Activated effector memory CD4-positive, alpha-beta T cell treated with anti-CD3 and anti-CD28 coated beads, Interleukin-2, amount 50 U/mL, for 16 hours (primary cell): ENCODE data around the gene BAZ1A.

Experiments
- DNase-seq: peaks from one replicate; pipeline ENCODE4 v3.0.0-alpha.2; 2020

The BAZ1A gene, protein sequence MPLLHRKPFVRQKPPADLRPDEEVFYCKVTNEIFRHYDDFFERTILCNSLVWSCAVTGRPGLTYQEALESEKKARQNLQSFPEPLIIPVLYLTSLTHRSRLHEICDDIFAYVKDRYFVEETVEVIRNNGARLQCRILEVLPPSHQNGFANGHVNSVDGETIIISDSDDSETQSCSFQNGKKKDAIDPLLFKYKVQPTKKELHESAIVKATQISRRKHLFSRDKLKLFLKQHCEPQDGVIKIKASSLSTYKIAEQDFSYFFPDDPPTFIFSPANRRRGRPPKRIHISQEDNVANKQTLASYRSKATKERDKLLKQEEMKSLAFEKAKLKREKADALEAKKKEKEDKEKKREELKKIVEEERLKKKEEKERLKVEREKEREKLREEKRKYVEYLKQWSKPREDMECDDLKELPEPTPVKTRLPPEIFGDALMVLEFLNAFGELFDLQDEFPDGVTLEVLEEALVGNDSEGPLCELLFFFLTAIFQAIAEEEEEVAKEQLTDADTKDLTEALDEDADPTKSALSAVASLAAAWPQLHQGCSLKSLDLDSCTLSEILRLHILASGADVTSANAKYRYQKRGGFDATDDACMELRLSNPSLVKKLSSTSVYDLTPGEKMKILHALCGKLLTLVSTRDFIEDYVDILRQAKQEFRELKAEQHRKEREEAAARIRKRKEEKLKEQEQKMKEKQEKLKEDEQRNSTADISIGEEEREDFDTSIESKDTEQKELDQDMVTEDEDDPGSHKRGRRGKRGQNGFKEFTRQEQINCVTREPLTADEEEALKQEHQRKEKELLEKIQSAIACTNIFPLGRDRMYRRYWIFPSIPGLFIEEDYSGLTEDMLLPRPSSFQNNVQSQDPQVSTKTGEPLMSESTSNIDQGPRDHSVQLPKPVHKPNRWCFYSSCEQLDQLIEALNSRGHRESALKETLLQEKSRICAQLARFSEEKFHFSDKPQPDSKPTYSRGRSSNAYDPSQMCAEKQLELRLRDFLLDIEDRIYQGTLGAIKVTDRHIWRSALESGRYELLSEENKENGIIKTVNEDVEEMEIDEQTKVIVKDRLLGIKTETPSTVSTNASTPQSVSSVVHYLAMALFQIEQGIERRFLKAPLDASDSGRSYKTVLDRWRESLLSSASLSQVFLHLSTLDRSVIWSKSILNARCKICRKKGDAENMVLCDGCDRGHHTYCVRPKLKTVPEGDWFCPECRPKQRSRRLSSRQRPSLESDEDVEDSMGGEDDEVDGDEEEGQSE (N-terminal part only)

DNA sequence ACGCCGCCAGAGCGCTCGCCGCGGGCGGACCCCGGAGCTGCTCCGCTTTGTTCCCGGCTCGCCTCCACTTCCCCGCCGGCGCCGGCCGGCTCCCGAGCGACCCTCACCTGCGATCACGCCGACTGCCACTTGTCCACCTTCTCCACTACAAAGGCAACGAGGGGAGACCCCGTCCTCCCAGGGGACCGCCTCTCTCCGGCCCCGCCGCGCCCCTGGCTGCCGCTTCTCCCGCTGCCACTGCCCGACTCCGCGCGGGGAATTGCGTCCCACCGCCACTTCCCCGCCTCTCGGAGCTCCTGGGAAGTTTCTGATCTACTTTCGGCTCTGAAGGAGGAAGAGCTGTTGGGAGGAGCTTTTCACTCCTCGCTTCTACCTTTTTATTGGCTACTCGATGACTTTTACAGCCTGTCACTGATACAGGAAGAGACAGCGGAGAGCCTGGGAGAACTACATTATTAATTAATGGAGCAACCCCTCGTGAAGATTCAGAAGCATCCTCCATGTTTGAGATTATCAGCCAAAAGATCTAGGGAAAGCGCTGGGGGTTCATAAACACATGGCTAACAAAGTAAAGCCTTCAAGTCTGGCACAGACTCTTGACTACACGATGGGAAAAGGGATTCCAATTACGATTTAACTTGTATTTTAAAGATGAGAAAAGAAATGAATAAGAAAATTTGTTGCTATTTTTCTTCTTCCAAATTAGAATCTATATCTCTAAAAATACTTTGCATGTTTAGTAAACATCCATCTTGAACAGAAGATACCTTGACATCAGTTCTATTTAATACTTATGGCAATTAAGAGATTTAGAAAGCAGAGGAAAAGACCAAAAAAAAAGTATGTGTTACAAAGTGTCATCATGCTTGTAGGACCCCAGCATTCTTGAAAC is at the start of gene BAZ1A:
Gene BAZ1A, minus strand, starts transcription at position 330 of the 892 bp plus-strand sequence. CDS start 756 bp downstream, outside the sequence.
- peak; percentile 80 for DNase-seq

DNA sequence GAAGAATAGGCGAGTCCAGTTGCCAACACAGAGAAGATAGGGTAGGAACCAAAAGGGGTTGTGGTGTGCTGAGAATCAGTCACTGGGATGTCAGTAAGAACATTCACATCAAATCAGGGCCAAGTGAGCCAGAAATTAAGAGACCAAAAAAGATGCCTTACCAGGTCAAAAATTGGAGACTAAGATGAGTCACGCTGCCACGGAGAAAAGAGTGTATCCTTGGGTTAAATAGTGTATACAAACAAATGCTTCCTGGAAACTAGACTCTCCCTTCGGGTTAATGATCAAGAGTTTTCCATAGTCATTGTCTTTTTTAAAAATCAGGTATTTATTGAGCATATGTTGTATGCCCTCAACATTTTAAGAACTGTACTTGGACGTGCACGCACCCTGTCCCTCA is 45.2 kb upstream of the BAZ1A start:
- DNase-seq = no peak

DNA sequence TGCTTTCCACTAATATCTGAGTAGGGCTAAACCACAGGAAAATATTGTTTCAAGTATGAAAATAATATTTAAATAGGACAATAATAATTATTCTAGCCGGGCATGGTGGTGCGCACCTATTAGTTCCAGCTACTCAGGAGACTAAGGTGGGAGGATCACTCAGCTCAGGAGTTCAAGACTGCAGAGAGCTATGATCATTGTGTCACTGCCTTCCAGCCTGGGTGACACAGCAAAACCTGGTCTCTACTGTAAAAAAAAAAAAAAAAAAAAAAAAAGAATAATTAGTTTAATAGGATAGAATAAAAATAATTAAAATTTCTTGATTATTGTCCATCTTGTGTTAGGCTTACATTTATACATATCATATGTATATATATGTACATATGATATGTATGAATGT is 38.5 kb upstream of the BAZ1A start:
- no peak for DNase-seq

DNA sequence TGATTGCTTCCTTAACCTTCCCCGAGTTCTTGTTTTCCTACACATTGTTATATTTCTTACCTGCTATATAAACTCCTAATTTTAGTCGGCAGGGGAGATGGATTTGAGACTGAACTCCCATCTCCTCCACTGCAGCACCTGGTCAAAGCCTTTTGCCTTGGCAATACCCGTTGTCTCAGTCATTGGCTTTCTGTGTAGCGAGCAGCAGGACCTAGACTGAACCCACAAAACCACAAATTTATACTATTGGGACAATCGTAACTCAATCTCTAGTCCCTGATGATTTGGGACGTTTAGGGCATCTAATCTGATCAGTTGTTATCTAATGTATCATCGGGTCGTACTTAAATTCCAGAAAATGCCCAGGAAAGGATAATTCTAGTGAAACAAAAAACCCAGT is 37.8 kb upstream of the BAZ1A start:
- no peak for DNase-seq

DNA sequence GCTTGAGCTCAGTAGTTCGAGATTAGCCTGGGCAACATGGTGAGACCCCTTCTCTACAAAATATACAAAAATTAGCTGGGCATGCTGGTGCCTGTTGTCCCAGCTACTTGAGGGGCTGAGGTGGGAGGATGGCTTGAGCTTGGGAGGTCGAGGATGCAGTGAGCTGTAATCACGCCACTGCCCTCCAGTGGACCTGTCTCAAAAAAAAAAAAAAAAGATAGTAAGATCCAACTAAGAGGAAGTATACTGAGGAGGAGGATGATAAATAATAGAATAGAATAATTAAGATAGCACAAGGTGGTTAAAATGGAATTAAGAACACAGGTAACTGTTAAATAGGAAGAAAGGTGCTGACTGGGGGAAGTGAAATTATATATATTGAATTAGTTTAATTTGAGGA is 37.0 kb upstream of the BAZ1A start:
- DNase-seq = no peak

DNA sequence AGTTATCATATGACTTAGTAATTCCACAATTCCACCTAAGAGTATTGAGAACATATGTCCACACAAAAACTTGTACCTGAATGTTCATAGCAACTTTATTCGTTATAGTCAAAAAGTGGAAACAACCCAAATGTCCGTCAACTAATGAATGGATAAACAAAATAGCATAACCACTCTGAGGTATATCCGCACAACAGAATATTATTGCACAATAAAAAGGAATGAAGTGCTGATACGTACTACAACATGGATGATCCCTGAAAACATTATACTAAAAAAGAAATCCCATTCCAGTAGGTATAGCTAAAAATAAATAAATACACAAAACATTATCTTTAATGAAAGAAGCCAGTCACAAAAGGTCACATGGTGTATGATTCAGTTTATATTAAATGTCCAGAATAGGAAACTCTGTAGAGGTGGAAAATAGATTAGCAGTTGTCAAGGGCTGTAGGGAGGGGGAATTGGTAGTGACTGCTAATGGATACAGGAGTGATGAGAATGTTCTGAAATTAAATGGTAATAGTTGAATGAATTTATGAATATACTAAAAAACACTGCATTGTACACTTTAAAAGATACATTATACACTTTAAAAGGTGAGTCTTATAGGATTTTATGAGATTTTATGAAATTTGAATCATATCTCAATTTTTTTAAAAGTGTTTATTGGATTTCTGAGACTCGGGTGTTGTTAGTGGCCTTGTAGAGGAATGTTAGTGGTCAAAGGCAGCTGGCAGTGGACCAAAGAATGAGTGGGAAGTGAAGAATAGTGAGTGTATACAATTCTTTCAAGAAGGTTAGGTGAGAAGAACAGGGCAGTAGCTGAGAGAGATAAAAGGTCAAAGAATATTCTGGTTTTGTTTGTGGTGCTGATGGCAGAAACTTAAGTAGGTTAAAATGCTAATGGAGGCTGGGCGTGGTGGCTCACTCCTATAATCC is 36.3 kb upstream of the BAZ1A start:
- DNase-seq = no peak

DNA sequence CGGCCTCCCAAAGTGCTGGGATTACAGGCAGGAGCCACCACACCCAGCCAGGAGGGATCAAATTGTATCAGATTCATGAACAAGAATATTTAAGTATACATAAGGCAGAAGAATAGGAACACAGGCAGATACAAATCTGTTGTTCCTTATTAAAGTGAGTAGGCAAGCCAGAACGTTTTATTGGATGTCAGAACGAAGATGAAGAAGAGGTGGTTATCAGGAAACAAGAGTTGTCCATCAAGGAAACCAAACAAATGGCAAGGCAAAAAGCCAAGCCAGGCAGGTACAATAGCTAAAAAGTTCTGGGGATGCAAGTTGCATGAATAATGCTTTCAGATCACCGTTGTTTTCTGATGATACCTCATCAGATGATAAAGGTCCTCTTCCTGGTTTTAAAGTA is 31.1 kb upstream of the BAZ1A start:
- DNase-seq = no peak

DNA sequence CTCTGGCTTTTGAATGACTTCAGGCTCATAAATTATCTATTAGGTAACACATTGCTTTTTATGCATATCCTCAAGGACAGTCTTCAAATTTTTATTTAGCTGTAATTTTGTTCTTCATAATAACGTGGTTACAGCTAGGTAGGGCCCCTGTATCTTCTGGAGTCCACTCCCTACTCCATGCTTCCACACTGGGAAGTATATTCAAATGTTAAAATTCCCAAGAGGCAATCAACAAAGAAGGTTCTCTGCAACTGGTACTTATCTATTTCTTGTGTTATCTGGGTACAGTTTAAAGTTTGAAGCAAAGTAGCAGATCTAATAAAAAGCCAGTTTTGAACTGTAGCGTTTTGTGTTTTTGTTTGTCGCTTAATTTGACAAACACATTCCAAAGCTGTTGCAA is 20.1 kb upstream of the BAZ1A start:
- DNase-seq = no peak

DNA sequence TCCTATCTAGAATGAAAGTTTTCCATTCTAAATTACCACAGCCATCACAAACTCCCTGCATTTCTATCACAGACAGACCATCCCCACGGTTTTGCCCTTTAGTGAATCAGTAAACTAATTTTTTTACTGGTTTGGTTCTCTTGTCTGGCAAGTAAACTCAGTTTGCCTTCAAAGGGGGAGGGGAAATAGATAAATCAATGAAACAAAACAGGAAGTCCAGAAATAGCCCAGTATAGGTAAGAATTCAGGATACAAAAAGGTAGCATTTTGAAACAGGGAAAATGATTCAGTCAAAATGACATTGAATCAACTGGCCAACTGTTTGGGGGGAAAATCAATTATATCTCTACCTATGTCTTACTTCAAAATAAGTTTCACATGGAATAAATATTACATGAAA is 15.8 kb upstream of the BAZ1A start:
- DNase-seq = no peak

DNA sequence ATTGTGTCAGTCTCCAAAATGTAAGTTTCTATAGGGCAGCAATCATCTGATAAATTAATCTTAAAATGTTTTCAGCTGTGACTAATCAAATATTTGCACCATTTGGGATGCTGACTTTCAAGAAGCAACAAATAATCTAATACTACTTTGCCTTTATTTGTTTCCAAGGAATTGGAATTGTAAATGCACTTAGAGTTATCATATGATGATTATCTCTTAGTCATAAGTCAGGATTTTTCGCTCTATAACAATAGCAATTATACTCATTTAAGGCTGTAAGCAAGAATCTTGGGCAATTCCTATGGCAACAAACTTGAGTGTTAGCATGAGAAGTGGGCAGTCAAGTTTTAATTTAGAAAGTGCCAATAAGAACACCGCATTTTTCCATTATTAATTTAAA is 13.0 kb upstream of the BAZ1A start:
- DNase-seq = no peak

DNA sequence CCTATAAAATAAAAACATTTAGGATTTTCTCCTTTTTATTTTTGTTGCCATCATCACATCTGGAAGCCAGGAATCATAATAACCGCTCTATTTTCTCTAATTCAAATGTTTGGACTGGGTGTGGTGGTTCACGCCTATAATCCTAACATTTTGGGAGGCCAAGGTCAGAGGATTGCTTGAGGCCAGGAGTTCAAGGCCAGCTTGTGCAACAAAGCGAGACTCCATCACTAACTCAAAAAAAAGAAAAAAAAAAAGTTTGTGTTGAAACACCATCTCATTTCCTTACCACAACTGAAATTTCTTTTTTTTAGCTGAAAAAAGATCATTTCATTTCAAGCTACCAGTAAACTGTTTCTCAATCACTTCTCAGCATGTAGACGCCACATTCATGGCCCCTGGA is 8.8 kb upstream of the BAZ1A start:
- DNase-seq = no peak

DNA sequence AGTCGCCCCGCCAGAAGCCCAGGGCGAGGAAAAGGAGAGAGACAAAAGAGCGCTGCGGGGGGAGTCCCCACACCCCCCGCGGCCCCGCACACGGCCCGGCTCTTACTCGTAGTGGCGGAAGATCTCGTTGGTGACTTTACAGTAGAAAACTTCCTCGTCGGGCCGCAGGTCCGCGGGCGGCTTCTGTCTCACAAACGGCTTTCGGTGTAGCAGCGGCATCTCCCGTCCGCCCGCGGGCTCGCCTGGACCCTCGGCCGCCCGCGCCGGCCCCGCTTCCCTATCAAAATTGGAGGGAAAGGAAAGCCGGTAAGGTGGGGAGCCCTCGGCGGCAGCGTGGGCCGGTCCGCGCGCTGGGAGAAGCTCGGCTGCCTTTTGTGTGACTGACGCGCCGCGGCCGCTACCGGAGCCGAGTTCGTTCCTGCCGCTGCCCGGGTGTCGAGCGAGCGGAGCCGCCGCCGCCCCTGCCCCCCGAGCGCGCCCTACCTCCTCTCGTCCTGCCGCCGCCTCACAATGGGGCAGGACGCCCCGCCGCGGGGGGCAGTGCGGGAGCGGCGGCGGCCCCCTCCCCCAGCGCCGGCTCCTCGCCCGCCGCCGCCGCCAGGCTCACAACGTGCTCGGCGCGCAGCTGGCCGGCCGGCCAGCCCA is 652 bp downstream of the BAZ1A start:
- DNase-seq = no peak

DNA sequence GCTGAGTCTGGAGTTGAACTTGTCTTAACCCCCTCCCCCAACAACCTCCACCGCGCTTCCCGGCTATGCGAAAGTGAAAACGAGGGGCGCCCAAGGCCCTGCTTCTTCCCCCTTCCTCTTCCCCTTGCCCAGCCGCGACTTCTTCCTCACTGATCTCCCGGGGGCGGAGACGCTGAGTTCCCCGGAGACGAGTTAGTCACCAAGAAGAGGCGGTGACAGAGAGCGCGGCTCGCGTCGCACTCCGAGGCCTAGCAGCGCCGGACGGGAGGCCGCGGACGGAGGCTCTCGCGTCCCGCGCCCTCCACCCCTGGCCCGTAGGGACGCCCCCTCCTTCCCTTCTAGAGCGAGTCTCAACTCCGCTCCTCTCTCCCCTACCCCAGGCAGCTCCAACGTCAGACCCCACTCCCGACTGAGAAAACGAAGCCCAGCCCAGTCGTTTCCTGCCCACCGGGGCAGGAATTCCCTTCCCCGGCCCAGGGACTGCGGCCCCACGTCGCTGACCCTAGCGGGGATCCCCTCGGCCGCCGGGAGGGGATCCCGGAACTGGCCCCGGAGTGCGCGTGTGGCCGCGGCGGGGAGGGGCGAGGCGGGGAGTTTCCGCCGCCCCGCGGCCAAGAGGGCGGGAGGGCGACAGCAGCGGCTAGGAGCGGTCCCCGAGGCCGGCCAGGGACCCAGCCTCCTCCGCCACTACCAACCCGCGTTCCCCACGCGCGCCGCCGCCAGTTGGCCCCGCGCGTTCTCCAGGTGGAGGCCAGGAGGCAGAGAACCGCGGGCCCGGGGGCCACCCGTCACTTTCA is 1.4 kb downstream of the BAZ1A start:
- peak; percentile 94 for DNase-seq

DNA sequence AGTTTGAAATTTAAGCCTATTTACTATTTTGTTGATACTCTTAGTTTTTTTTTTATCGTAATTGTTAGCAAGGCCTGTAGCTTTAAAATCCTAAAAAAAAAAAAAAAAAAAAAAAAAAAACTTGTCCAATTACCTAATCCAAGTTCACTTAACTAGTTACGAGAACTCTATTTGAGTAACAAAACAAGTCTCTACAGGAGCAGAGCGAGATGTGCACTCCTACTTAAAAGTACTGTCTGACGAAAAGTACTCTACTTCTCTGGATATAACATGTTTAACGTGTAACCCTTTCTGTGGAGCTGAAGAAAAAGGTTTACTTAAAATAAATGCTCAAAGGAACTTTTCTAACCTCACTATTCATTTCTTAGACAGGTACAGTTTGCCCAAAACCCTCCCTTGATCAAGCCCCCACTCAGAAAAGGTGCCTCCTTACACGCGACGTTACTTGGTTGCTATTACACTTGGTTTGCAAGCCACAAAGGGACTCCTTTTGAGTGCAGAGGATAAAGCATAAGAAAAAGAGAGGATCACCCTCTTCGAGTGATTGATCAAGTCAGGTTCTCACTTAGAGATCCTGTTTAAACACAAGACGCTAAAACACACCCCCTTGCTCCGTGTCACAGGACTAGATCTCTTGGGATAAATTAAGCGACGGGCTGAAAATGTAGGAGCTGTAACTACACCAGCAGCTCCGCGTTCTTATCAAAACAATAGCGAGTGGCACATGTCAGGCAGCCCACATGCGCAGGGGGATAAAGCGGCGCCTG is 2.2 kb downstream of the BAZ1A start:
- DNase-seq = no peak

DNA sequence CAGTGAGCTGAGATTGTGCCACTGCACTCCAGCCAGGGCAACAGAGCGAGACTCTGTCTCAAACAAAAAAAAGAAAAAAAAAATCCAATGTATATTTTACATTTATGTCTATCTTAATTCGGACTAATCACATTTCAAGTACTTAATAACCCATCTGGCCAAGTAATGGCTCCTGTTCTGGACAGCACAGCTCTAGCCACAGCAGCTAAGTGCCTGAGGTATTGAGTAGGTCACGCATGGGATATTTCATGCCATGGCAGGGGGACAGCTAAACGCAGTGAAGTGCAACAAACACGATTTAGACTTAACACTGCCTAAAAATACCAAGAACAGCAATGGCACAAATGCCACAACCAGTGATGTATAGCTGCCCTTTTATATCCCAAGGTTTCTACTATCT is 8.0 kb downstream of the BAZ1A start:
- DNase-seq = no peak

DNA sequence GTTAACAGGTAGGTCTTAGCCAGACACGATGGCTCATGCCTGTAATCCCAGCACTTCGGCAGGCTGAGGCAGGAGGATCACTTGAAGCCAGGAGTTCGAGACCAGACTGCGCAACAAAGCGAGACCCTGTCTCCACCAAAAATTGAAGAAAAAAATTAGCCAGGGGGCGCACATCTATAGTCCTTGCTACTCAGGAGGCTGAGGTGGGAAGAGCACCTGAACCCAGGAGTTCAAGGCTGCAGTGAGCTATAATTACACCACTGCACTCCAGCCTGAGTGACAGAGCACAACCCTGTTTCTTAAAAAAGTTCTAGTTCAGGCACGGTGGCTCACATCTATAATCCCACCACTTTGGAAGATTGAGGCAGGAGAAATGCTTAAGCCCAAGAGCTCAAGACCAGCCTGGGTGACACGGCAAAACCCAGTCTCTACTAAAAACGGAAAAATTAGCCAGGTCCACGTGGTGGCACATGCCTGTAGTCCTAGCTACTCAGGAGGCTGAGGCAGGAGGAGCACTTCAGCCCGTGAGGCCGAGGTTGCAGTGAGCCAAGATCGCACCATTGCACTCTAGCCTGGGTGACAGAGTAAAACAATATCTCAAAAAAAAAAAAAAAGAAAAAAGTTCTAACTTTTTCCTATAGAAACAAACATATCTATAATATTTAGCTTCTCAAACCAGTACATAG is 9.1 kb downstream of the BAZ1A start:
- DNase-seq = no peak

DNA sequence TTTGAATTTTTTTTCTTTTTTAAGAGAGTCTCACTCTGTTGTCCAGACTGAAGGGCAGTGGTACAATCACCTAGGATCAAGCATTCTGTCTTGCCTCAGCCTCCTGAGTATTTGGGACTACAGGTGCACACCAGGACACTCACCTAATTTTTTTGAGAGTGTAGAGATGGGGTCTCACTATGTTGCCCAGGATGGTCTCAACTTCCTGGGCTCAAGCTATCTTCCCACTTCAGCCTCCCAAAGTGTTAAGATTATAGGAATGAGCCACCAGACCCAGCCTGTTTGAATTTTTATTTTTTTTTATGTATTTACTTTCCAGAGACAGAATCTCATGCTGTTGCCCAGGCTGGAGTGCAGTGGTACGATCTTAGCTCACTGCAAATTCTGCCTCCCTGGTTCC is 11.3 kb downstream of the BAZ1A start:
- no peak for DNase-seq

DNA sequence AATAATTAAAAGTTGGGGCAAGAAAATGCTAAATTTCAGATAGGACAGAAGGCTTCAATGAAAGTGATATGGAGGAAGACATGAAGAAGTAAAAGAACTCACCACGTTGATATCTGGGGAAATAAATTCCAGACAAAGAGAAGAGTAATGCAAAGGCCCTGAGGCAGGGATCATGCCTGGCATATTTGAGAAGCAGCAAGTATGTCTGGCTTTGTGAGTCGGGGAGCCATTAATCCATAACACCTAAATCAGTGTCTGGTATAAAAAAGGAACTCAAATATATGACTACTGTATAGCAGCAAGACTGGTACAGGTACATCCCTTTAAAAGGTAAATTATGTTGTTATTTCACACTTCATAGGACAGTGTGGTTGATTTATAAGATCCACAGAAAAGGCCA is 16.4 kb downstream of the BAZ1A start:
- no peak for DNase-seq
